ENCODE data around the gene SPA17. TPM values are rescaled to one million over a fixed set of nuclear protein-coding genes. Genes with fewer than 3 reads are reported as not detected.

SPA17 gene
- total and polyA plus RNA-seq, 4 experiments from 2014 or later, result 0.55 to 0.81 (median 0.68) TPM

DNA sequence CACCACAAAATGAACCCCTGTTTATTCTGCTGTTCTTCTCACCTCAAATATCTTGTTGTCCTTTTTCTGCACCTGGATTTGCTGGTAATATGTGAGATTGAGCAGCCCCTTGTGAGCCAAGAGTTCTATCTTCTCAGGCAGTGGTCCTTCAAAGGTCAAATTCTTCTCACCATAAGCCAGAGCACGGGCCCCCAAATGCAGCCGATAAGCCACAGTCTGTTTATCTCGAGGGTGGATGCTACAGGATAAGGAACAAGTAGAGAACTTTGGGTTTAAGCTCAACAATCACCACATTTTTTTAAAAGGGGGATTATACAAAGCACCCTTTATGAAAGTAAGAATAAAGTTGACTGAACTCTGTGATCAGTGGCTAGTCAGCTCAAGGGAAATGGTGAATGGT, 35.2 kb upstream of the SPA17 start:
- H3K9me3 Mint-ChIP-seq, result no peaks in the 10 kb centered on the region
- peak overlapping the region in 3 of 7 donors; percentile 19 to 55 (median 24) for H3K27ac Mint-ChIP-seq
- no peaks in the 10 kb centered on the region for H3K4me1 Mint-ChIP-seq
- no peaks in the 10 kb centered on the region for H3K9me3 ChIP-seq (ENCODE audit: control insufficient read depth in 1 of 2, low read length in 2 of 2)
- ChIA-PET CTCF (ENCODE audit: partially characterized antibody) (interaction anchor here (1.2 to 3.3 kb wide), 4 partner anchors 8 to 198 kb away, joined by 4 to 11 read pairs (median 8); no protein-coding TSS in a partner anchor), POLR2A (ENCODE audit: partially characterized antibody) (interaction anchor here (1.1 kb wide), 1 partner anchor 16 kb away, joined by 3 read pairs; no protein-coding TSS in a partner anchor)
- no peaks in the 10 kb centered on the region for H3K27me3 ChIP-seq (ENCODE audit: insufficient read depth, low read length)
- intact Hi-C loops (cut with micrococcal nuclease), result no loop called here
- no peak overlapping the region for H3K27ac ChIP-seq (ENCODE audit: low read depth, low read length)
- no peak overlapping the region for H3K4me3 Mint-ChIP-seq
- H3K27me3 Mint-ChIP-seq, result no peaks in the 10 kb centered on the region
- no peaks in the 10 kb centered on the region for H3K4me1 ChIP-seq (ENCODE audit: insufficient read depth, low read length)
- no peak for DNase-seq
- no peak overlapping the region for H3K4me3 ChIP-seq (ENCODE audit: low read length in 2 of 2)
- peaks cover 27% of the 10 kb centered on the region for H3K36me3 ChIP-seq (ENCODE audit: insufficient read depth, low read length)
- peaks cover 17 to 43% of the 10 kb centered on the region in 2 donors for H3K36me3 Mint-ChIP-seq

DNA sequence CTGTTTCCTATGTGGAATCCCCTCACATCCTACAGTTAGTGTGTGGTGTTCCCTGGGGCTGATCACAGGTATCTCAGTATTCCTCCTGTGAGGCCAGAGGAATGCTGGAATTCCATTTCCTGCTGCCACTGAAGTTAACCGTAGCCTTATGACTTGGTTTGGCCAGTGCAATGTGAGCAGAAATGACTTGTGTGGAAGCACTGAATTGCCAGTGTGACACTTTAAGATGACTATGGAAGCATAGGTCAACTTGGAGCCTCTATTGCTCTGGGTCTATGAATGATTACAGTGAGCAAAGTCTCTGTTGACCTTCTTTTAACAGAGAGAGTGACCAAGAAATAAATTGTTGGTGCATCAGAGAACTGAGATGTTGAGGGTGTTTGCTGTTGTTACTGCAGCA, 34.5 kb upstream of the SPA17 start:
- no peak overlapping the region for H3K27ac ChIP-seq (ENCODE audit: low read depth, low read length)
- Mint-ChIP-seq H3K9me3 (no peaks in the 10 kb centered on the region), H3K4me3 (no peak overlapping the region), H3K27me3 (no peaks in the 10 kb centered on the region), H3K4me1 (no peaks in the 10 kb centered on the region), H3K36me3 (peaks cover 13 to 37% of the 10 kb centered on the region in 2 donors), H3K27ac (no peak overlapping the region)
- no peak overlapping the region for H3K4me3 ChIP-seq (ENCODE audit: low read length in 2 of 2)
- no peaks in the 10 kb centered on the region for H3K27me3 ChIP-seq (ENCODE audit: insufficient read depth, low read length)
- DNase-seq, result no peak
- intact Hi-C loops (cut with micrococcal nuclease), result no loop called here
- H3K4me1 ChIP-seq (ENCODE audit: insufficient read depth, low read length), result no peaks in the 10 kb centered on the region
- H3K36me3 ChIP-seq (ENCODE audit: insufficient read depth, low read length), result peaks cover 22% of the 10 kb centered on the region
- H3K9me3 ChIP-seq (ENCODE audit: control insufficient read depth in 1 of 2, low read length in 2 of 2), result no peaks in the 10 kb centered on the region
- ChIA-PET CTCF (ENCODE audit: partially characterized antibody) (interaction anchor here (1.2 to 3.3 kb wide), 5 partner anchors 8 to 231 kb away, joined by 3 to 11 read pairs (median 5); no protein-coding TSS in a partner anchor), POLR2A (ENCODE audit: partially characterized antibody) (interaction anchor here (1.3 kb wide), 1 partner anchor 17 kb away, joined by 3 read pairs; the partner anchor contains the start of gene TBRG1)

DNA sequence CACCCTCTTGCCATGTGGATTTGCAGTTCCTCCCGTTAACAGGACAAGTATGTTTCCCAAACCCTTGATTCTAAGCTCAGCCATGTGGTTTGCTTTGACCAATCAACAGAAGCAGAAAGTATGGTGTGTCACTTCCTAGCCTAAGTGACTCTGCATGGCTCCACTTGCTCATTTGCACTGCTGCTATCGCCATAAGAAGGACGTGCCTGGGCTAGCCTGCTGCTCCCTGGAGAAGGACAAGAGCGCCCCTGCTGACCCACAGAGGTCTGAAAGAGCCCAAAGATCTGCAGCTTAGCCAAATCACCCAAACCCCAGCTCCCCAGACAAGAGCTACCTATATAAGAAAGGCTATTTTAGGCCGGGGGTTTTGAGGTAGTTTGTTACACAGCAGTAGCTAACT, 33.0 kb upstream of the SPA17 start:
- ChIA-PET POLR2A (ENCODE audit: partially characterized antibody) (interaction anchor here (1.3 to 1.6 kb wide), 2 partner anchors 9 to 18 kb away, joined by 3 read pairs; partner anchors contain the start of gene TBRG1), CTCF (ENCODE audit: partially characterized antibody) (interaction anchor here (1.0 to 3.3 kb wide), 5 partner anchors 29 to 229 kb away, joined by 3 to 11 read pairs (median 3); no protein-coding TSS in a partner anchor)
- no peaks in the 10 kb centered on the region for H3K27me3 Mint-ChIP-seq
- no peaks in the 10 kb centered on the region for H3K9me3 Mint-ChIP-seq
- peaks cover 13 to 29% of the 10 kb centered on the region in 2 donors for H3K36me3 Mint-ChIP-seq
- H3K4me1 Mint-ChIP-seq, result peaks cover 0 to 4% (median under 1%) of the 10 kb centered on the region in 4 donors
- no peak overlapping the region for H3K27ac Mint-ChIP-seq
- no peaks in the 10 kb centered on the region for H3K9me3 ChIP-seq (ENCODE audit: control insufficient read depth in 1 of 2, low read length in 2 of 2)
- no peak overlapping the region for H3K4me3 Mint-ChIP-seq
- H3K27me3 ChIP-seq (ENCODE audit: insufficient read depth, low read length), result no peaks in the 10 kb centered on the region
- intact Hi-C loops (cut with micrococcal nuclease), result no loop called here
- H3K4me3 ChIP-seq (ENCODE audit: low read length in 2 of 2), result no peak overlapping the region
- H3K27ac ChIP-seq (ENCODE audit: low read depth, low read length), result no peak overlapping the region
- peaks cover 17% of the 10 kb centered on the region for H3K36me3 ChIP-seq (ENCODE audit: insufficient read depth, low read length)
- no peak for DNase-seq
- H3K4me1 ChIP-seq (ENCODE audit: insufficient read depth, low read length), result peaks cover 4% of the 10 kb centered on the region

DNA sequence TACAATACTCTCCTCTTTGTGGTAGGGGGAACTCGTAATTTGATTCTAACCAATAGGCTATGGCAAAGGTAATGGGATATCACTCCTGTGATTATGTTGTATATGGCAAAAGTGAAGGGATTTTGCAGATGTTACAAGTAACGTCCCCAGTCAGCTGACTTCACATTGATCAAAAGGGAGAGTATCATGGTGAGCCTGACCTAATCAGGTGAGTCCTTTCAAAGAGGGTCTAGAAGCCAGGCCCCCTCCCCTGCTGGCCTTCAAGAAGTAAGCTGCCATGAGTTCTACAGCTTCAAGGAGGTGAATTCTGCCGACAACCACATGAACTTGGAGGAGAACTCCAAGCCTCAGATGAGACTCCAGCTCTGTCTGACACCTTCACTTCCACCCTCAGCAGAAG, 31.1 kb upstream of the SPA17 start:
- peaks cover 4% of the 10 kb centered on the region for H3K36me3 ChIP-seq (ENCODE audit: insufficient read depth, low read length)
- H3K27me3 ChIP-seq (ENCODE audit: insufficient read depth, low read length), result no peaks in the 10 kb centered on the region
- H3K9me3 Mint-ChIP-seq, result no peaks in the 10 kb centered on the region
- peaks cover 6 to 9% of the 10 kb centered on the region in 2 donors for H3K36me3 Mint-ChIP-seq
- no peak for DNase-seq
- H3K4me1 Mint-ChIP-seq, result peaks cover 0 to 4% (median under 1%) of the 10 kb centered on the region in 4 donors
- H3K27me3 Mint-ChIP-seq, result no peaks in the 10 kb centered on the region
- no peak overlapping the region for H3K4me3 Mint-ChIP-seq
- intact Hi-C loops (cut with micrococcal nuclease), result no loop called here
- CTCF ChIA-PET (ENCODE audit: partially characterized antibody), result interaction anchor here (0.9 to 4.5 kb wide), 7 partner anchors 9 to 196 kb away, joined by 3 to 31 read pairs (median 8); no protein-coding TSS in a partner anchor
- peaks cover 4% of the 10 kb centered on the region for H3K4me1 ChIP-seq (ENCODE audit: insufficient read depth, low read length)
- H3K27ac Mint-ChIP-seq, result no peak overlapping the region
- POLR2A ChIA-PET (ENCODE audit: partially characterized antibody), result no interaction called here
- H3K9me3 ChIP-seq (ENCODE audit: control insufficient read depth in 1 of 2, low read length in 2 of 2), result no peaks in the 10 kb centered on the region
- H3K27ac ChIP-seq (ENCODE audit: low read depth, low read length), result no peak overlapping the region
- H3K4me3 ChIP-seq (ENCODE audit: low read length in 2 of 2), result no peak overlapping the region

DNA sequence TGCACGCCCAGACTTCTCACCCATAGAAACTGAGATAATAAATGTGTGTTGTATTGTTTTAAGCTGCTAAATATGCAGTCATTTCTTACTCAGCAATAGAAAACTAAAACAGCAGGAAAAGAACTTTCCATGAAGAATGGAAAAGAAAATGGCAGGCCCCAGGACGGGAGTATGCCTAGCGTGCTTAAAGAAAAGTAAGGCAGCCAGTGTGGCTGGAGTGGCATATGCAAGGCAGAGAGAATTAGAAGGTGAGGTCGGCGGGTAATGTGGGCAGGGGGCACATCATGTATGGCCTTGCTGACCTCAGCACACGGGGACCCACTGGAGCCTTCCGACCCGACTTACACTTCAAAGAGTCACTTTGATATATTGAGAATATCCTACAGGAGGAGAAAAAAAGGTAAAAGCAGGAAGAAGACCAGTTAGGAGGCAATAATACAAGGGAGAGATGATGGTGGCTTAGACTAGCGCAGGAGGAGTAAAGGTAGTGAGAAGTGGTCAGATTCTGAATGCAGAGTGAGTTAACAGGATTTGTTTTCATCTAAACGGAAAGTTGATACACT, 30.6 kb upstream of the SPA17 start:
- H3K36me3 ChIP-seq (ENCODE audit: insufficient read depth, low read length), result peaks cover 4% of the 10 kb centered on the region
- no peak for DNase-seq
- no peaks in the 10 kb centered on the region for H3K27me3 Mint-ChIP-seq
- no peaks in the 10 kb centered on the region for H3K27me3 ChIP-seq (ENCODE audit: insufficient read depth, low read length)
- H3K36me3 Mint-ChIP-seq, result peaks cover 4 to 6% of the 10 kb centered on the region in 2 donors
- H3K4me1 ChIP-seq (ENCODE audit: insufficient read depth, low read length), result peaks cover 4% of the 10 kb centered on the region
- ChIA-PET POLR2A (ENCODE audit: partially characterized antibody) (no interaction called here), CTCF (ENCODE audit: partially characterized antibody) (interaction anchor here (0.9 to 4.5 kb wide), 14 partner anchors 8 to 218 kb away, joined by 3 to 31 read pairs (median 5); no protein-coding TSS in a partner anchor)
- no peak overlapping the region for H3K4me3 ChIP-seq (ENCODE audit: low read length in 2 of 2)
- H3K9me3 Mint-ChIP-seq, result no peaks in the 10 kb centered on the region
- no peak overlapping the region for H3K27ac ChIP-seq (ENCODE audit: low read depth, low read length)
- intact Hi-C loops (cut with micrococcal nuclease), result no loop called here
- H3K27ac Mint-ChIP-seq, result peak overlapping the region in 1 of 7 donors; percentile 7
- no peak overlapping the region for H3K4me3 Mint-ChIP-seq
- H3K9me3 ChIP-seq (ENCODE audit: control insufficient read depth in 1 of 2, low read length in 2 of 2), result no peaks in the 10 kb centered on the region
- peaks cover 0 to 4% (median under 1%) of the 10 kb centered on the region in 4 donors for H3K4me1 Mint-ChIP-seq

DNA sequence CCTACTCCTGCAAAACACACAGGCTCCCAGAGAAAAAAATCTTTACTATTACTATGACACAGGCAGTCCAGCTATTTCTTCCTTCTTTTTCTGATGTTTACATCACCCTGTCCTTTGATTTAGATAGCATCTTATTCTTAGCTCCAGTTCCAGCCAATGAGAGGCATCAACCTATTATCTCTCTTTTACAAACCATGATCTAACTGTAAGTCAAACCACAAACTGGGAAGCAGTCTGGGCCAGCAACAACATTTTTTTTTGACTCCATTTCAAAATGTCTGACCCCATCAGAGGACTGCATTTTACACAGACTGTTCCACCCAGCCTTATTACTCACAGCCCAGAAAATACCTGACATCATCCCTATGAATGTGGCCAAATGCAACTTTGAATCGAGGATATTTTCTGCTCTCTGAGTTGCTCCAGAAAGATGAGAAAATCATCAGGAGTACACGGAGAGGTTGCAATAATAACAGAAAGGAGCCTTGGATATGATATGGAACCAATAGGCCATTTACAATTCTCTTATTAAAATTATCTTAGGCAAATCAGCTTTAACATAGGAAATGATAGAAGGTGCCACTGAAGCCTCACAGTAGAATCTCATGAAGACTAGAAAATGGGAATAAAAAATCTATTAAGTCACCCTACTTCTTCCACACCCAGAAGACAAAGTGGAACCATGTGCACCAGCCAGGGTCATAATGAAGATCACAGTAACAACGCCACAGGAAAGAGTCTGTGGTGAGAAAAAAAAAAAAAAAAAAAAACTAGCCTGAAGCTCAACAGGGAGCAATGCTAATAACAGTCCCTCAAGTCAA, 29.9 kb upstream of the SPA17 start:
- no peak for DNase-seq
- Histone ChIP-seq H3K9me3 (ENCODE audit: control insufficient read depth in 1 of 2, low read length in 2 of 2) (no peaks in the 10 kb centered on the region), H3K27ac (ENCODE audit: low read depth, low read length) (no peak overlapping the region), H3K27me3 (ENCODE audit: insufficient read depth, low read length) (no peaks in the 10 kb centered on the region), H3K4me3 (ENCODE audit: low read length in 2 of 2) (no peak overlapping the region), H3K4me1 (ENCODE audit: insufficient read depth, low read length) (peaks cover 4% of the 10 kb centered on the region), H3K36me3 (ENCODE audit: insufficient read depth, low read length) (no peaks in the 10 kb centered on the region)
- Mint-ChIP-seq H3K27me3 (no peaks in the 10 kb centered on the region), H3K27ac (no peak overlapping the region), H3K36me3 (peaks cover 2 to 6% of the 10 kb centered on the region in 2 donors), H3K4me1 (peaks cover 0 to 4% (median under 1%) of the 10 kb centered on the region in 4 donors), H3K4me3 (no peak overlapping the region), H3K9me3 (no peaks in the 10 kb centered on the region)
- ChIA-PET CTCF (ENCODE audit: partially characterized antibody) (interaction anchor here (0.6 to 4.5 kb wide), 23 partner anchors 8 to 910 kb away, joined by 3 to 31 read pairs (median 4); partner anchors contain the start of gene TBRG1), POLR2A (ENCODE audit: partially characterized antibody) (no interaction called here)
- intact Hi-C loops (cut with micrococcal nuclease), result loop anchor here (1.0 kb wide), 4 partner anchors 25 to 223 kb away; no protein-coding TSS in a partner anchor

Measured in CD4-positive, alpha-beta memory T cell (primary cell).